HG03521 (cell line): ENCODE measurements around the gene CAMKMT.

Experiments
- ATAC-seq: cut with Tn5 transposase; IDR thresholded peaks from one replicate; pipeline ENCODE4 v1.9.1; 2021; ENCODE audit warnings: mild to moderate bottlenecking, moderate library complexity; ENCODE audit not compliant: unreplicated experiment

Gene CAMKMT

DNA sequence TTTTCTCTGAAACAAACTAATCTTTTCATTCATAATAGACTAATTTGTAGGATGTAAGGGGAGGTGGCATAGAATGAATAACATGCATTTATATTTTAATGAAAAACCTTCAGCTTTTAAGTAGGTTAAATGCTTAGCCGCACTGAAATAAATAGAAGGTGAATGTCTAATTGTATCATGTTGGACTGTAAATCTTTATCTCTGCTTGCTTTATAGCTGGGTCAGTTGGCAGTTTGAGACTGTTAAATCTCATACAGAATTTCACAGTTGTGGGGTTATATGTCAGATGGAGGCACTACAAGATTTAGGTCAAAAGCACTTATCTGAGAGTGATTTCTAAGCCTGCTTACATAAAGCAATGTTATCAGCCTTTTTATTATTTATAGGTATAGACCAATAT lies 405.0 kb downstream of the CAMKMT start:
- ATAC-seq = no peak

GRCh38 chr2:44767691-44768090 lies 405.9 kb downstream of the CAMKMT start:
- ATAC-seq = no peak

- ATAC-seq = no peak
Observed at GRCh38 chr2:44768438-44769236, 406.9 kb downstream of the CAMKMT start.

GRCh38 chr2:44769349-44770011 lies 407.7 kb downstream of the CAMKMT start:
- no peak for ATAC-seq

- ATAC-seq = no peak
Observed at GRCh38 chr2:44770221-44771195, 408.8 kb downstream of the CAMKMT start.

DNA sequence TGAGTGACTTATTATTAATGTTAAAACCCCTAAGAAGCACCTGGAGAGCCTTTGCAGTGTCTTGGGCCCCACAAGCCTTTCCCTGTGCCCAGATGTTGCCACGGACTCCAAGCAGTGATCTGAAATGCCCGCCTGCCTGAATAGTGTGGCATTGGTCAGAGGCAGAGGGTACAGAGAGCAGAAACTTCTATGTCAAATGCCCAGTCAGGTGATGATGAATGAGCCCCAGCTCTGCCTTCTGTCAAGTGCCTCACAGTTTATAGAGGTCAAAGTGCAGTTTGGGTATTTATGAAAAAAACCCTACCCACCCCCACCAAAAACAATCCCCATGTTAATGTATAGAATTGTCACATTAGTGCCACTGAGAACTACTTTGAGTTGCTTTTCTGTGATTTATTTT lies 409.8 kb downstream of the CAMKMT start:
- no peak for ATAC-seq

DNA sequence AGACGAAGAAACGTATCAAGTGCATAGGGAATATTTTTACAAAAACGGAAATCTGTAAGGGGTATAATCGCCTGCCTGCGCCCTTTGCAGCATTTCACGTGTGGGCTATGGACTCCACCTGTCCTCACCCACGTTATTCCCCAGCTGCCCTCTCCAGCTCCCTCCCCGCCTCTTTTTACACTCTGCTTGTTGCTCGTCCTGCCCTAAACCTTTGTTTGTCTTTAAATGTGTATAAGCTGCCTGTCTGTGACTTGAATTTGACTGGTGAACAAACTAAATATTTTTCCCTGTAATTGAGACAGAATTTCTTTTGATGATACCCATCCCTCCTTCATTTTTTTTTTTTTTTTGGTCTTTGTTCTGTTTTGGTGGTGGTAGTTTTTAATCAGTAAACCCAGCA lies 410.4 kb downstream of the CAMKMT start:
- no peak for ATAC-seq

GRCh38 chr2:44772669-44773378 lies 411.1 kb downstream of the CAMKMT start:
- ATAC-seq = no peak

DNA sequence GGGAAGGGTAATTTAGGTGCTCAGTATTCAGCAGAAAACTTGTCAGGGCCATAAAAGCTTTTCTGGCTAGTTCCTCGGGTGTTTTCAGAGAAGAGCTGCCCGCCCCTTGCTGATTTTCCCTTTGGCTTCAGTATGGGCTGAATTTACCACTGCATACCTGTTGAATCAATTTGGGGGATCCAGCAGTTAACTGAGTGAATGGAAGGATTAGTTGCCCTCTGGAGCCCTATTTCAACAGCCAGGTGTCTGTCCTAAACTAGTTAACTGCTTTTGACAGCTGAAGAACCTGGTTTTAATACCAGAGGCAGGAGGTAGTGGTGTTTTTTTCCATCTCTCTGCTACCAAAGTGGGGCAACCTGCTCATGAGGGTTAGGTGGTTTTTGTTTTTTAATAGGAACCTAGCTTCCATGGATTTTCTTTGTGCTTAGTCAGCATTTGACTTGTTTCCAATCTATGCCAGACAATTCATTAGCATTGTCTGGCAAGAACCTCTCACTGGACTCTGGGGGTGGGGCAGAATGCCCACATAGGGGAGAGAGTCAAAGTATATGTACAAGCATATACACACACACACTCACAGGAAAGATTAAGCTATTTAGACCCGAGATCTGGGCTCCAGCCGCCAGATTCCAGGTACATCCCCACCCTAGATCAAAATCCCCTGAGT lies 413.2 kb downstream of the CAMKMT start:
- ATAC-seq = no peak

GRCh38 chr2:44777036-44777435 lies 415.3 kb downstream of the CAMKMT start:
- no peak for ATAC-seq

DNA sequence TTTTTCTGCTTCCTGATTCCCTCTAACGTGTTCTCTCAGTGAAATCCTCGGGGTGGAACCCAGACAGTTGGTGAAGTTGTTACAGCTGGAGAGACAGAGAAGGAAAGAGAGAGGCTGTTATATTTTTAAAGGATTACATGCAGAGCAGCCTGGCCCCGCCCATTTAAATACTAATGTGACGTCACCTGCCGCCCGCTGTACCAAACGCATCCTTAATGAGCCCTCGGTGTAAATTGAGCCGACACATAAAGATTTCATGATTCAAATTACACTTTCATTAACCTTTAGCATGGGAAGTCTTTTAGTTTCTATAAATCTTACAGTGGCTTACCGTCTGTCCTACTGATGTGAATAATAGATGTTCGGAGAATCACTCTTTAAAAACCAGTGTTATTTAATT lies 415.8 kb downstream of the CAMKMT start:
- no peak for ATAC-seq

DNA sequence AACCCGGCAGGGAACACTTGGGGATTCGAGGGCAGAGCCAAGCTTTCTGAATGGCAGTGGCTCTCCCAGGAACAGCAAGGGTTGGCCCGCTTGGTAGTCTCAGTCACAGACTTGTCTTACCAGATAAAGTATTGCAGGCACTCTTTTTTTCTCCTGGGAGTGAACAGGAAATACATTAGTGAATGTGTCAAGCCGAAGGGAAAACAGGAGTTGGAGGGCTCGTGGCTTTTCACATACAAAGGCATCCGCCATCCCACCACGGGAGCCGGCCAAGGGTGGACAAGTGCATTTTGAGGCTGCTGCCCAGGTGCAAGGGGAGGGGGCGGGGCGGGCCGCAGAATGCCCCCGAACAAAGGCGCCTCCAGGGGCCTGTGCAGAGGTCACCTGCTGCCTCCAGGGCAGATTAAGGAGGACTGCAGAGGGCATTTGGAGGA lies 416.5 kb downstream of the CAMKMT start:
- peak; percentile 45 for ATAC-seq

- peak; percentile 97 for ATAC-seq
Observed at GRCh38 chr2:44778671-44779476, 417.1 kb downstream of the CAMKMT start.

DNA sequence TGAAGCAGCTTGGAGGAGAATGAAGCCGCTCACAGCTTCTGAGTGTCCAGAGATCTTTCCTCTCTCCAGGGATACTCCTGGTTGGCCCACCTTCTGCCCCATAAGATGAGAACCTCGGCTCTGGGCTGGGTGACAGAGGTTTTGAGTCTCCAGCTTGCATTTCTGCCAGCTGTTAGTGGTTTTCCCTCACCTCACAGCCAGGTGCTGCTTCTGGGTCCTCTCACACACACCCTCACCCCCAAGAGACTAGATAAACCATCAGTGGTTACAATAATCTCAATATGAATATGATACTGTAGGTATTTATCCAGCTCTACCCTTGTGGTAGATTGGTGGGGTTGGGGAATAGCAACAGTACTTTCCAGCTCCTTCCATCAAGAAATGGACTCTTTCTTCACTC lies 418.0 kb downstream of the CAMKMT start:
- ATAC-seq = no peak

GRCh38 chr2:44780406-44780805 lies 418.7 kb downstream of the CAMKMT start:
- no peak for ATAC-seq

- no peak for ATAC-seq
Observed at GRCh38 chr2:44785433-44785832, 423.7 kb downstream of the CAMKMT start.

DNA sequence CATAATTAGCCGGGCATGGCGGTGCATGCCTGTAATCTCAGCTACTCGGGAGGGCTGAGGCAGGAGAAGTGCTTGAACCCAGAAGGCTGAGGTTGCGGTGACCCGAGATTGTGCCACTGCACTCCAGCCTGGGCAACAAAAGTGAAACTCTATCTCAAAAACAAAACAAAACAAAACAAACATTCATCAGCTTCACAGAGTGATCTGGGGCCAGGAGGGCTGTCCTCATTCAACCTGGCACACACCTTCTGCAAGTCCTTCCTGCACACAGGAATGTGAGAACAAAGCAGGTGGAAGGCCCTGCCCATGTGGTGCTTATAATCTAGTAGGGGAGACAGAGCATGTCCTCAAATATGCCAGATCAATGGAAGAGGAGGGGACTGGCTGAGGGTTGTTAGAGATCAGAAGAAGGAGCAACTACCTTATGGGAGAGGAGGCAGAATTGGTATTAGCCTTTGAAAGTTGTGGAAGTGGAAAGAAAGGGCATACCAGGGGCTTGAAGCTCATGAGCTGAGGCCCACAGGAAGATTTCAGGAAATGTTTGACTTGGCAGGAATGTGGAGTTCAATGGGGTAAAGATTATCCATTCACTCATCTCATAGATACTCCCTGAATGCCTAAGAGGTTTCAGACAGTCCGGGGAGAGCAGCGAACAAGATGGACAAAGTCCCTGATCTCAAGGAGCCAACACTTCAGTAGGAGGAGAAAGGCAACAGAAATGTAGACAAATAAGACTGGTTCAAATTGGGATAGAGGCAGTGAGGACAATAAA lies 424.5 kb downstream of the CAMKMT start:
- no peak for ATAC-seq

DNA sequence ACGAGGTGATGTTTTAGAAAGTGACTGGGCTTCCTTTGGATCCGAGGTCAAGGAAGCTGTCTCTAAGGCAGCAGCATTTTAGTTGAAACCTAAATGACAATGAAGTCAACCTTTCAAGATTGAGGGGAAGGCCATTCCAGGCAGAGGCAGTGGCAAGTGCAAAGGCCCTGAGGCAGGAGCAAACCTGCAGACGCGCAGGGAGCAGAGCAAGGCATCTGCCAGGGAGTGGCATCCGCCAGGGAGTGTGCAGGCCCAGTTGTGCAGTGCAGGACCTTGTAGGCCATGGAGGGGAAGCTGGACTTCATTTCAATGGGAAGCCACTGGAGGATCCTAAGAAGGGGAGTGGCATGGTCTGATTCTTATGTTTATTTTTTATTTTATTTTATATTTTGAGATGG lies 425.1 kb downstream of the CAMKMT start:
- no peak for ATAC-seq

GRCh38 chr2:44787663-44788062 lies 425.9 kb downstream of the CAMKMT start:
- ATAC-seq = no peak
